GM13977 (cell line): ENCODE data around the gene SSH3.

Source experiments
- DNase-seq: peaks from one replicate; pipeline ENCODE4 v3.0.0; 2012; ENCODE audit warnings: low spot score
- CTCF ChIP-seq: IDR thresholded peaks from 2 replicates; pipeline ENCODE4 v1.5.1; 2012; ENCODE audit warnings: mild to moderate bottlenecking, control low read depth; ENCODE audit not compliant: insufficient read depth; ENCODE audit errors: extremely low read depth, missing control alignments
- in situ Hi-C: fragments of 300-500 bp; cut with MboI; formaldehyde crosslinking; loops from one replicate; pipeline ENCODE4 v1.12.0; 2022; ENCODE audit warnings: low sequenced_read_pairs, low pct_unique_long_range_greater_than_20kb, mixed read lengths, inconsistent platforms; ENCODE audit not compliant: unreplicated experiment

SSH3 gene

GRCh38 chr11:67354075-67355022, 51.0 kb downstream of the SSH3 start:
- in situ Hi-C loops = no loop called here
- no peak for TF ChIP-seq CTCF
- DNase-seq = peak; percentile 38

- in situ Hi-C loops = no loop called here
- TF ChIP-seq CTCF = no peak
- DNase-seq = no peak
Measured at GRCh38 chr11:67355023-67355793, 51.9 kb downstream of the SSH3 start.

- no peak for TF ChIP-seq CTCF
- in situ Hi-C loops = no loop called here
- DNase-seq = no peak
Measured at GRCh38 chr11:67355794-67356386, 52.6 kb downstream of the SSH3 start.

DNA sequence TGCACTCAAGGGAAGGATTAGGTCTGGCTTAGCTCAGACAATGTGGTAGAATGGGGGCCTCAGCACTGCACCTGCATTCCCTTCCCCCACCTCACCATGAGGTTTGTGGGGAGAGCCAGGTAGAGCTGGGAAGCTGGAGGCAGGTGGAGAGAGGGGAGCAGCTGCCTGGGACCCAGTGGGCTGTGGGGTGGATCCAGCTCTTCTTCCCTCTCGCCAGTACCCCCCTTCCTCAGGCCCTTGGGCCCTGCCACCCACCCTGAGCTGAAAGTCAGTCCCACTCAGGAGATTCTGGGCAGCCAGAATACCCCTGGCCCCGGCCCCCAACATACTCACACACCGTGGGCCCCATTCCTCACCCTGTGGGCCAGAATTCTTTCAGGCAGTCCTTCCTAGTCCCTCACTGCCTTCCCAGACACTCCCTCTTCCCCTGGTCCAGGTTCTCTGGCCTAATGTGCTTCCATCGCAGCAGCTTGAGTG, 53.1 kb downstream of the SSH3 start:
- no peak for DNase-seq
- in situ Hi-C loops = no loop called here
- TF ChIP-seq CTCF = no peak

DNA sequence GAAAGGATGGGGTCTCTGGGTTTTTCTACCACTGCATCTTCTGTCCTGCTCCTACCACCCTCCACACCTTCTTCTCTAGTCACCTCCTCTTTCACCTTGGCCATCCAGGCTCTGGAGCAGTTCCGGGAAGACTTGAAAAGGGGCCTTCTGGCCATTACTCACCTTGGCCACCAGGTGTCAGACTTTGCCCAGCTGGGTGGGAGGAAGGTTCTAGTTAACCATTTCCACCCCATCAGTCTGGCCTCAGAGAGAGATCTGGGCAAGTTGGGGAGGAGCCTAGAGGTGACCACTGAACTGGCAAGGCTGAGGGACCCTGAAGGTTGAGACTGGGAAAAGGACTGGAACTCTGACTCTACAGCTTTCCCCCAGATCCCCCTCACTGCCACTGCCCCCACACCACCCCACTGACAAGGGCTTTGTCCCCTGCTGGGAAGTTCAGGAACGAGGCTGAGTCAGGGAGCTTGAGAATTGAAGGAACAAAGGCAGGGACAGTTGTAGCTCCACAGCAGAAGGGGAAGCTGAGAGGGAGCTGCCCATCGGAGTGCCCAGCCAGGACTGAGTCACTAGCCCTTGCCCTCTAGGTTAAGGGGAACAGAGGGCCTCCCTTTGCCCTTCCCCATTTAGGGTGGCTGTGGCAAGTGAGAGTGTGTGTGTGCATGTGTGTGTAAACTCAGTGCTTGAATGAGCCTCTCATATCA, 53.7 kb downstream of the SSH3 start:
- peak; percentile 90 for TF ChIP-seq CTCF
- in situ Hi-C loops = no loop called here
- peak; percentile 81 for DNase-seq
